Common myeloid progenitor, CD34-positive (primary cell): Measurements from ENCODE around the gene DKKL1.

ENCODE experiments used
- CTCF ChIA-PET: fragments of 350-600 bp; sonication (Branson Sonifier 250); formaldehyde crosslinking; loops from one replicate; lab custom pipeline; 2021; ENCODE audit warnings: antibody characterized with exemption; lab: Charles Lee
- POLR2A ChIA-PET: fragments of 350-600 bp; sonication (Branson Sonifier 250); formaldehyde crosslinking; loops from one replicate; lab custom pipeline; 2021; ENCODE audit warnings: antibody characterized with exemption; lab: Charles Lee
- DNase-seq, 3 donors: peaks; one replicate each; pipeline versions ENCODE4 v3.0.0 to v3.0.0-alpha.2; 2013
- H3K27ac ChIP-seq, 2 experiments: 1 replicate in 1 of 2; 2 replicates in 1 of 2; pipeline ENCODE4 v1.7.0; 2013; ENCODE audit warnings: inconsistent platforms in 2 of 2, low read length in 2 of 2, mild to moderate bottlenecking in 2 of 2, low read depth in 1 of 2, moderate library complexity in 1 of 2; ENCODE audit not compliant: severe bottlenecking in 2 of 2, insufficient read depth in 1 of 2, poor library complexity in 1 of 2
- H3K27me3 ChIP-seq, 5 experiments: replicated peaks in 2 of 5; 1 replicate in 3 of 5; 2 replicates in 2 of 5; pipeline versions ENCODE4 v1.6.1 to v1.7.0; 2013; ENCODE audit warnings: low read length in 4 of 5, mild to moderate bottlenecking in 2 of 5, moderate library complexity in 2 of 5, inconsistent platforms in 1 of 5; ENCODE audit not compliant: insufficient read depth in 5 of 5, control insufficient read depth in 4 of 5
- H3K36me3 ChIP-seq, 4 experiments: 1 replicate in 2 of 4; 2 replicates in 2 of 4; pipeline versions ENCODE4 v1.6.1 to v1.7.0; 2013; ENCODE audit warnings: low read length in 3 of 4, control low read depth in 1 of 4, mild to moderate bottlenecking in 1 of 4; ENCODE audit not compliant: control insufficient read depth in 4 of 4, insufficient read depth in 4 of 4
- H3K4me1 ChIP-seq, 4 experiments: 1 replicate in 3 of 4; 2 replicates in 1 of 4; pipeline versions ENCODE4 v1.6.1 to v1.7.1; 2013; ENCODE audit warnings: low read length in 3 of 4, mild to moderate bottlenecking in 3 of 4, control low read depth in 1 of 4, inconsistent platforms in 1 of 4, moderate library complexity in 1 of 4; ENCODE audit not compliant: control insufficient read depth in 4 of 4, insufficient read depth in 4 of 4; ENCODE audit errors: control extremely low read depth in 1 of 4
- H3K4me3 ChIP-seq, 7 experiments: 1 replicate in 4 of 7; 2 replicates in 3 of 7; pipeline versions ENCODE4 v1.5.1 to v1.7.0; 2013; ENCODE audit warnings: mild to moderate bottlenecking in 7 of 7, low read length in 6 of 7, moderate library complexity in 6 of 7, inconsistent platforms in 2 of 7, low read depth in 2 of 7, control low read depth in 1 of 7; ENCODE audit not compliant: insufficient read depth in 4 of 7, control insufficient read depth in 1 of 7; ENCODE audit errors: extremely low read depth in 1 of 7
- H3K9me3 ChIP-seq, 5 experiments: 1 replicate in 4 of 5; 2 replicates in 1 of 5; pipeline versions ENCODE4 v1.6.1 to v1.7.1; 2013; ENCODE audit warnings: low read length in 4 of 5, mild to moderate bottlenecking in 2 of 5, inconsistent platforms in 1 of 5, low read depth in 1 of 5, moderate library complexity in 1 of 5; ENCODE audit not compliant: control insufficient read depth in 4 of 5, insufficient read depth in 2 of 5; ENCODE audit errors: control extremely low read depth in 1 of 5
- WGBS: methylation state at CpG from one replicate; pipeline ENCODE4 v1.1.5; 2013; ENCODE audit not compliant: insufficient coverage; 5-methylcytosine and 5-hydroxymethylcytosine counted together

Gene DKKL1

GRCh38 chr19:49395581-49396407, 32.1 kb downstream of the DKKL1 start:
- 82% methylated on average over 8 of the region's 15 CpGs for WGBS
- ChIA-PET POLR2A (interaction anchor here (0.7 kb wide), 1 partner anchor 26 kb away, joined by 4 read pairs; no protein-coding TSS in a partner anchor), CTCF (interaction anchor here (0.8 to 1.4 kb wide), 3 partner anchors 23 to 77 kb away, joined by 3 to 5 read pairs (median 4); no protein-coding TSS in a partner anchor)
- Histone ChIP-seq H3K27me3 (peaks cover 0 to 4% (median 0%) of the 10 kb centered on the region in 5 experiments), H3K9me3 (no peaks in the 10 kb centered on the region), H3K36me3 (no peaks in the 10 kb centered on the region), H3K27ac (no peak overlapping the region), H3K4me3 (no peak overlapping the region), H3K4me1 (peaks cover 0 to 10% (median 7%) of the 10 kb centered on the region in 4 experiments)
- no peak for DNase-seq

- ChIA-PET CTCF (interaction anchor here (1.5 kb wide), 1 partner anchor 74 kb away, joined by 3 read pairs; no protein-coding TSS in a partner anchor), POLR2A (interaction anchor here (0.7 kb wide), 1 partner anchor 24 kb away, joined by 4 read pairs; no protein-coding TSS in a partner anchor)
Measured at GRCh38 chr19:49396738-49397505, 33.2 kb downstream of the DKKL1 start.

GRCh38 chr19:49398001-49398615, 34.4 kb downstream of the DKKL1 start:
- CTCF ChIA-PET: interaction anchor here (1.5 kb wide), 1 partner anchor 72 kb away, joined by 3 read pairs; no protein-coding TSS in a partner anchor

More at GRCh38 chr19:49396738-49397505, 33.2 kb downstream of the DKKL1 start:
- 96% methylated on average over 7 of the region's 8 CpGs for WGBS
- DNase-seq: no peak
- no peaks in the 10 kb centered on the region for H3K9me3 ChIP-seq
- no peak overlapping the region for H3K27ac ChIP-seq
- no peaks in the 10 kb centered on the region for H3K36me3 ChIP-seq
- H3K4me1 ChIP-seq: peaks cover 0 to 4% (median 3%) of the 10 kb centered on the region in 4 experiments
- no peak overlapping the region for H3K4me3 ChIP-seq
- H3K27me3 ChIP-seq: peaks cover 0 to 4% (median 0%) of the 10 kb centered on the region in 5 experiments

GRCh38 chr19:49398931-49399330, 35.3 kb downstream of the DKKL1 start:
- Histone ChIP-seq H3K4me1 (peaks cover 0 to 4% (median 1%) of the 10 kb centered on the region in 4 experiments), H3K27ac (no peak overlapping the region), H3K36me3 (no peaks in the 10 kb centered on the region), H3K4me3 (no peak overlapping the region), H3K9me3 (no peaks in the 10 kb centered on the region), H3K27me3 (peaks cover 0 to 2% (median 0%) of the 10 kb centered on the region in 5 experiments)
- DNase-seq: no peak
- ChIA-PET POLR2A (no interaction called here), CTCF (no interaction called here)
- WGBS: 98% methylated on average over 5 of the region's 6 CpGs

More at GRCh38 chr19:49398001-49398615, 34.4 kb downstream of the DKKL1 start:
- WGBS: 91% methylated on average over 11 of the region's 11 CpGs
- DNase-seq: no peak
- no peak overlapping the region for H3K4me3 ChIP-seq
- H3K4me1 ChIP-seq: peaks cover 0 to 4% (median 1%) of the 10 kb centered on the region in 4 experiments
- no peaks in the 10 kb centered on the region for H3K9me3 ChIP-seq
- no peaks in the 10 kb centered on the region for H3K36me3 ChIP-seq
- H3K27me3 ChIP-seq: peaks cover 0 to 2% (median 0%) of the 10 kb centered on the region in 5 experiments
- POLR2A ChIA-PET: no interaction called here
- no peak overlapping the region for H3K27ac ChIP-seq

- Histone ChIP-seq H3K4me1 (peaks cover 0 to 4% (median 1%) of the 10 kb centered on the region in 4 experiments), H3K9me3 (no peaks in the 10 kb centered on the region), H3K4me3 (no peak overlapping the region), H3K36me3 (no peaks in the 10 kb centered on the region), H3K27ac (no peak overlapping the region), H3K27me3 (peaks cover 0 to 2% (median 0%) of the 10 kb centered on the region in 5 experiments)
- CTCF ChIA-PET: interaction anchor here (1.4 kb wide), 1 partner anchor 10 kb away, joined by 3 read pairs; no protein-coding TSS in a partner anchor
- DNase-seq: no peak
- POLR2A ChIA-PET: no interaction called here
- WGBS: 100% methylated on average over 2 of the region's 6 CpGs
Measured at GRCh38 chr19:49400029-49400428, 36.4 kb downstream of the DKKL1 start.

- POLR2A ChIA-PET: interaction anchor here (0.6 kb wide), 1 partner anchor 65 kb away, joined by 3 read pairs; no protein-coding TSS in a partner anchor
- Histone ChIP-seq H3K27me3 (no peaks in the 10 kb centered on the region), H3K27ac (no peak overlapping the region), H3K36me3 (no peaks in the 10 kb centered on the region), H3K4me1 (peaks cover 0 to 5% (median under 1%) of the 10 kb centered on the region in 4 experiments), H3K9me3 (no peaks in the 10 kb centered on the region), H3K4me3 (no peak overlapping the region)
- WGBS: 82% methylated on average over 4 of the region's 7 CpGs
- no peak for DNase-seq
- CTCF ChIA-PET: interaction anchor here (1.2 to 2.4 kb wide), 4 partner anchors 10 to 15 kb away, joined by 4 to 6 read pairs (median 5); no protein-coding TSS in a partner anchor
Measured at GRCh38 chr19:49403404-49404187, 39.9 kb downstream of the DKKL1 start.
